Brain microvascular endothelial cell (primary cell): ENCODE data around the gene ERC1.
"Not testable (repeated sequence)": the region's sequence is repeated elsewhere in the genome, so short reads cannot be mapped to it uniquely, and the experiment has no call there.

Experiments
- DNase-seq: peaks from one replicate; pipeline ENCODE4 v3.0.0-alpha.2; 2020
- H3K27ac ChIP-seq: fragments of 250-450 bp; sonication (Bioruptor Pico); 2 replicates; pipeline ENCODE4 v1.5.1; 2020; ENCODE audit warnings: mild to moderate bottlenecking, moderate library complexity
- H3K27me3 ChIP-seq: fragments of 250-450 bp; sonication (Bioruptor Pico); replicated peaks from 2 replicates; pipeline ENCODE4 v1.5.1; 2020; ENCODE audit warnings: mild to moderate bottlenecking
- H3K36me3 ChIP-seq: fragments of 250-450 bp; sonication (Bioruptor Pico); replicated peaks from 2 replicates; pipeline ENCODE4 v1.5.1; 2020; ENCODE audit warnings: mild to moderate bottlenecking
- H3K4me3 ChIP-seq: 2 replicates; pipeline ENCODE4 v1.5.1; 2011; ENCODE audit warnings: low read depth, mild to moderate bottlenecking, control low read depth, low read length, moderate library complexity
- in situ Hi-C: cut with HindIII; loops from 2 replicates; pipeline ENCODE4 v1.10.0; 2017; ENCODE audit warnings: low sequenced_read_pairs, low pct_ligation_motif_present
- TF ChIP-seq, protein P1 (sequence below): IDR thresholded peaks from 2 replicates; pipeline ENCODE4 v1.5.1; 2011; ENCODE audit warnings: low read depth, mild to moderate bottlenecking, moderate library complexity, low read length, control low read depth, inconsistent platforms; ENCODE audit errors: missing control alignments

Gene ERC1

DNA sequence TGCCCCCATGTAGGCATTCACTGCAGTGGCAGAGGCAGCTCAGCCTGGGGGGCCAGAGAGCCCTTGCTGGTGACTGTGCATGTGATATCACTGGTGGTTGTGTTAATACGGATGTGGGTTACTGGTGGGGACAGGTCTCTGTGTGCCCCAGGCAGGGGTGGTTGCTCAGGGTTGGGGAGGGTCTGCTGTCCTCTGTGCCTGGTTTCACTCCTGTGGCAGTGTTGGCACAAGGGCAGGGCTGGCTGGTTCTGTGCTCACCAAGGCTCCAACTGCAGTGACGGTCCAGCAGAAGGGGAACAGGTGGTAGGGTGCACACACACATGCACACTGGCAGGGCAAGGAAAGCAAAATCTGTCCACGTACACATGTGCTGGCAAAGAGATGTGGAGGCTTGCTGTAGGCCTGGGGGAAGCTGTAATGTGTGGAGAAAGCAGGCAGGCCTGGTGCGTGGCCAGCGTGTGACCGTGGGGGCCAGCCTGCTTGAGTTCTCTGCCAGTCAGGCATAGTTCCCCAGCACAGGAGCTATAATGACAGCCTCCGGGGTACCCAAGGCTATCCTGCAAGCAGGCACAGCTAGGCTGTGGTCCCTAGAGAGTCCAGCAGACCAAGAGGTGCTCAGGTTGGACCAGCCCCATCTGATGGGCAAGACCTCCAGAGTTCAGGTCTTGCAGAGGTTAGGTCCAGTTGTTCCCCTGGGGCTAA is 348.7 kb downstream of the ERC1 start:
- Histone ChIP-seq H3K36me3 (no peaks in the 10 kb centered on the region), H3K27me3 (no peaks in the 10 kb centered on the region), H3K4me3 (no peak overlapping the region), H3K27ac (no peak overlapping the region)
- no peak for DNase-seq
- in situ Hi-C loops: no loop called here
- TF ChIP-seq, protein P1, sequence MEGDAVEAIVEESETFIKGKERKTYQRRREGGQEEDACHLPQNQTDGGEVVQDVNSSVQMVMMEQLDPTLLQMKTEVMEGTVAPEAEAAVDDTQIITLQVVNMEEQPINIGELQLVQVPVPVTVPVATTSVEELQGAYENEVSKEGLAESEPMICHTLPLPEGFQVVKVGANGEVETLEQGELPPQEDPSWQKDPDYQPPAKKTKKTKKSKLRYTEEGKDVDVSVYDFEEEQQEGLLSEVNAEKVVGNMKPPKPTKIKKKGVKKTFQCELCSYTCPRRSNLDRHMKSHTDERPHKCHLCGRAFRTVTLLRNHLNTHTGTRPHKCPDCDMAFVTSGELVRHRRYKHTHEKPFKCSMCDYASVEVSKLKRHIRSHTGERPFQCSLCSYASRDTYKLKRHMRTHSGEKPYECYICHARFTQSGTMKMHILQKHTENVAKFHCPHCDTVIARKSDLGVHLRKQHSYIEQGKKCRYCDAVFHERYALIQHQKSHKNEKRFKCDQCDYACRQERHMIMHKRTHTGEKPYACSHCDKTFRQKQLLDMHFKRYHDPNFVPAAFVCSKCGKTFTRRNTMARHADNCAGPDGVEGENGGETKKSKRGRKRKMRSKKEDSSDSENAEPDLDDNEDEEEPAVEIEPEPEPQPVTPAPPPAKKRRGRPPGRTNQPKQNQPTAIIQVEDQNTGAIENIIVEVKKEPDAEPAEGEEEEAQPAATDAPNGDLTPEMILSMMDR: no peak

DNA sequence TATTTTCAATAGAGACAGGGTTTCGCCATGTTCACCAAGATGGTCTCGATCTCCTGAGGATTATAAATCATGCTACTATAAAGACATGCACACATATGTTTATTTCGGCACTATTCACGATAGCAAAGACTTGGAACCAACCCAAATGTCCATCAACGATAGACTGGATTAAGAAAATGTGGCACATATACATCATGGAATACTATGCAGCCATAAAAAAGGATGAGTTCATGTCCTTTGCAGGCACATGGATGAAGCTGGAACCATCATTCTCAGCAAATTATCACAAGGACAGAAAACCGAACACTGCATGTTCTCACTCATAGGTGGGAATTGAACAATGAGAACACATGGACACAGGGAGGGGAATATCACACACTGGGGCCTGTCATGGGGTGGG is 350.2 kb downstream of the ERC1 start:
- H3K27me3 ChIP-seq, H3K36me3 ChIP-seq, in situ Hi-C loops, H3K4me3 ChIP-seq, H3K27ac ChIP-seq, DNase-seq: not testable (repeated sequence)

DNA sequence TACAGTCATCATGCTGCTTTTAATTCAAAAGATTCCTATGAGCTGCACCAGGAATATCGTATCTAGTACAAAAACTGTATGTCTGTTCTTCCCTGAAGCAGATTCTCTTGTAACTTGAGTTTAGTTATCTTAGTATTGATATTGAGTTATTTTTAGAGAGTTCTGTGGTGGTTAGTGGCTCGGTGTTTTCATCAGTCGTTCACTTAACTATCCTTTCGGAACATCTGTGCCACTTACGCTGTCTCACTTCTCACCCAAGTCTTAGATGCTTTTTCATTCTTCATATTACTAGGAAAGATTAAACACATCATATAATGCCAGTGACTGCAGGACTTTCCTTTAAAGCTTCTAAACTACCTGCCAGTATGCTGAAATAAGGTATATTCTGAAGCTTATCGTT is 352.4 kb downstream of the ERC1 start:
- TF ChIP-seq, protein P1: no peak
- Histone ChIP-seq H3K27ac (no peak overlapping the region), H3K27me3 (no peaks in the 10 kb centered on the region), H3K36me3 (no peaks in the 10 kb centered on the region), H3K4me3 (no peak overlapping the region)
- DNase-seq: no peak
- in situ Hi-C loops: no loop called here

DNA sequence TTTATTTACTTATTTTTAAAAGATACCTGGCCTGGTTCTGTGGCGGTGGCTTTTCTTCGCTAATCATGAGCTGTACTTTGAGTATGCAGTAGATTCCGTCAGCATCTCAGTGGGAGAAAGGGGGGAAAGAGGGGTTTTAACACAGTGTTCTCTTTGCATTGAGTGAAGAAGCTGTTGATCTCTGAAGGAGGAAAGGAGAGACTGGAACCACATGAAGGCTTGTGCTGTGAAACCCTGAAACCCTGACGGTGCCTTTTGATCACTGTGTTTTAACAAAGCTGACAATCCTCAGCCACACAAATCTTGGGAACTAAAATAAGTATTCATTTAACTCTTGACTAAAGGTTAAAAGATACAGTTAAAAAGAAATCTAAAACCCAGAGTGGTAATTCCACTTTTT is 353.2 kb downstream of the ERC1 start:
- H3K4me3 ChIP-seq: no peak overlapping the region
- no peaks in the 10 kb centered on the region for H3K36me3 ChIP-seq
- no peak overlapping the region for H3K27ac ChIP-seq
- no peaks in the 10 kb centered on the region for H3K27me3 ChIP-seq
- TF ChIP-seq, protein P1: no peak
- no peak for DNase-seq
- in situ Hi-C loops: no loop called here

DNA sequence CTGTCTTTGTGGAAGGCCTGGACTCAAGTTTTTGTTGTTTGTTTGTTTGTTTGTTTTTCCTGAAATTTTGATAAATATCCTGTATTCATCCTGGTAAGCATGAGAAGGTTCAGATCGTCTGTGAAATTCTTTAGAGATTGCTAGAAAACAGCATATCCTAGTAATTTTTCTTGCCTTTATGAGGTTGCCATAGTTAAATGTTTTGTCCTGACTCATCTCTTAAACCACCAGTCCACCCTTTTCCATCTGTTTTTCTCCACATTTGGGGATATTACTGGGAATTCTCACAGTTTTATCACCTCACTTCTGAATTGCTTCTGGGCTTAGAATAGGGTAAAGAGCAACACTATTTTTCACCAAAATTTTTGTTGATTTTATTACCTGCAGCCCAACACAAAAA is 355.1 kb downstream of the ERC1 start:
- TF ChIP-seq, protein P1: no peak
- H3K27me3 ChIP-seq: no peaks in the 10 kb centered on the region
- H3K4me3 ChIP-seq: no peak overlapping the region
- H3K36me3 ChIP-seq: no peaks in the 10 kb centered on the region
- no peak overlapping the region for H3K27ac ChIP-seq
- DNase-seq: no peak
- in situ Hi-C loops: no loop called here

DNA sequence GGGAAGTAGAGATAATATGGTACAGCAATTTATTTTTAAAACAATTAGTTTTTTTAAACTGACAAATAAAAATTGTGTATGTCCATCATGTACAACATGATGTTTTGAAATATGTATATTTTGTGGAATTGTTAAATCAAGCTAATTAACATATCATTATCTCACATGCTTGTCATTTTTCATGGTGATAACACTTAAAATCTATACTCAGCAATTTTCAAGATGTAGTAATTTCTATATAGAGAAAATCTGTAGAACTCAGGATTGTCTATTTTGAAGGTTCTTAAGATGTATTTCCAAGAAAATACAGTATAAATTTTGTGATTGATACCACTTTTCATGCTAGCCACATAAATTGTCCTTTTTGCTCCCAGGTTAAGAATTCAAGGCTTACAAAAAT is 356.3 kb downstream of the ERC1 start:
- Histone ChIP-seq H3K4me3 (no peak overlapping the region), H3K27me3 (no peaks in the 10 kb centered on the region), H3K27ac (no peak overlapping the region), H3K36me3 (no peaks in the 10 kb centered on the region)
- no peak for DNase-seq
- in situ Hi-C loops: no loop called here
- TF ChIP-seq, protein P1: no peak
